Measurements from ENCODE around the gene UGCG.
"Not testable (repeated sequence)": the region's sequence is repeated elsewhere in the genome, so short reads cannot be mapped to it uniquely, and the experiment has no call there.

Gene UGCG

GRCh38 chr9:111891910-111892499 is 4.6 kb upstream of the UGCG start:
- DNase-seq, result peak; percentile 48

- DNase-seq, result no peak
Observed at GRCh38 chr9:111896942-111897600, 457 bp downstream of the UGCG start.

DNA sequence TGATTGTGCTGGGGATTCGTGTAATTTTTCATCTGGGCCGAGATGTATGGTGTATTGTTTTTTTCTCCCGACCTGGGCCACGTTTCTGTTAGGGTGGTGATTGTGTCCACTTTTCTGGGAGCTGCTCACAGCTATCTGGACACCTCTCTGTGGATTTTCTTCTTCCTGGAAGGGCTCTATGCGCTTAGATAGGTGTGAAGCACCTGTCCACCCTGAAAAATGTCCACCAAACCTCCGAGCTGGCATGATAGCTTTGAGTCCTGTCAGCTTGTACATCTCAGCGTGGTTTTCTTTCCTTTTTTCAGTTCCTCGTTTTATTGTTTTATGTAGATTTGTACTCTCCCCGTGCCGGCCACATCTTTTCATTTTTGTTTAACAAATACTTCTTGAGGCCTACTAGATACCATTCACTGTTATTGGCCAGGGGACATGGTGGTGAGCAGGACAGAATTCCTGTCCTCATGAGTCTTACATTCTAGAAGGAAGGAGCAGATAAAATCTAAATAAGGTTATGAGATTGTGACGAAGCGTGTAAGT is 1.1 kb downstream of the UGCG start:
- no peak for DNase-seq

GRCh38 chr9:111898331-111899096 is 1.9 kb downstream of the UGCG start:
- no peak for DNase-seq

- DNase-seq, result no peak
Observed at GRCh38 chr9:111900151-111900857, 3.7 kb downstream of the UGCG start.

GRCh38 chr9:111900858-111901612 is 4.4 kb downstream of the UGCG start:
- no peak for DNase-seq

DNA sequence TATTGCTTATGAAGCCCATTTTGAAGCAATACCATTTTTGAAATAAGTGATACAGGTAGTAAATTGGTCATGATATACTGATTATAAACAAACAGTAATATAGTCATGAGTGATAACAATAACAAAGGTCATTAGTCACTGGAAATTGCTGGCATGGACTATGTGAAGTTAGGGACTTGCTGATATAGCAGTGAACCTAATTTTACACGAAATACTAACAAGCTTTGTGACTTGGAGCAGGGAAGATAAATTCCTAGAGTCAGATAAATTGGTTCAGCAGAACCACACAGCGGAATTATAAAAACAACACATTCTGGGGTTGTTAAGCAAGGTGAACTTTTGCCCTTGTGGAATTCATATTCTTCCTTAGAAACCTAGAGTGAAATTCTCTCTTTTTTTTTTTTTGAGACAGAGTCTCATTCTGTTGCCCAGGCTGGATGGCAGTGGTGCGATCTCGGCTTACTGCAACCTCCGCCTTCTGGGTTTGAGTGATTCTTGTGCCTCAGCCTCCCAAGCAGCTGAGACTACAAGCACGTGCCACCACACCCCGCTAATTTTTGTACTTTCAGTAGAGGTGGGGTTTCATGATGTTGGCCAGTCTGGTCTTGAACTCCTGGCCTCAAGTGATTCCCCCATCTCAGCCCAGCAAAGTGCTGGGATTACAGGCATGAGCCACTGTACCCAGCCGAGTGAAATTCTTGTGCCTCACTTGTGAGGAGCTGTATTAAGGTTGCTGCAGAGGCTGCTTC is 6.0 kb downstream of the UGCG start:
- no peak for DNase-seq

DNA sequence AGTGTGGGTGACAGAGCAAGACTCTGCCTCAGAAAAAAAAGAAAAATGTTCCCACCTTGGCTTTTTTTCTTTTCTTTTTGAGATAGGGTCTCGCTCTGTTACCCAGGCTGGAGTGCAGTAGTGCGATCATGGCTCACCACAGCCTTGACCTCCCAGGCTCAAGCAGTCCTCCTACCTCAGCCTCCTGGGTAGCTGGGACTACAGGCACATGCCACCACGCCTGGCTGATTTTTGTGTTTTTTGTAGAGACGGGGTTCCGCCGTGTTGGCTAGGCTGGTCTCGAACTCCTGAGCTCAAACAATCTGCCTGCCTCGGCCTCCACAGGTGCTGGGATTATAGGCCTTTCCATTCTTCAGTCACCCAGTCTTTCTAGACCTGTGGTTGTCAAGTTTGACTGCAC is 6.9 kb downstream of the UGCG start:
- DNase-seq, result not testable (repeated sequence)

DNA sequence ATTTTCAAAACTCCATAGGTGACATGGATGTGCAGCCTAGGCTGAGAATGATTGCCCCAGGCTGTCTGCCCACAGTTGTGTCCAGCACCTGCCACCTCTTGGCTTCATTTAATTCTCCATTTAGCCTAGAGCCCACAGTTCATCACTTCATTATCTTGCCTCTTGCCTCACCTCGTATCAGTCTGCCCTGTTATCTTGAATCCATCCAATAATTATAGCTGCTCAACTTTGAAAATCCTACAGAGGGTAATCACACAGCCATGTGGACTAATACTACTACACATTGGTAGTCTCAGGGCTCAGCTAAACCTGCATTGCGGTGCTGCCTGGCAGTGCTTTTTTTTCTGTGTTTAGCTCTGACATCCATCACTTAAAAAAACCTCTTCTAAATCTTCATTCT is 7.4 kb downstream of the UGCG start:
- no peak for DNase-seq

GRCh38 chr9:111904891-111905291 is 8.3 kb downstream of the UGCG start:
- DNase-seq, result no peak

DNA sequence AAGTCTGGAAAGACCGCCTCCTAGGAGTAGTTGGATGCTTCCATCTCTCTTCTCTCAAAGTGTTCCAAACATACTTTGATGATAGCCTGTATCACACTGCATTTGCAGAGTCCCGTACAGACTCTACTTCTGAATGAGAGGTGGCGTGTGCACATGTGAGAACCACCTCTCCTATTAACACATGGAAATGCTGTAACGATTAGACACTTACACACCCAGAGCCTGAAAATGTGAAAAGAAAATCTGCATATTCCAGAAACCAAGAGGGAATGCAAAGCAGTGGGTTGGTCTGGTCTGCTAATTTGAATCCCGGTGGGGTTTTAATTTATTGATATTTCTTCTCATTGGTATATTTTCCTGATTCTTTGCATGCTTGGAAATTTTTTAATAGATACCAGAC is 10.5 kb downstream of the UGCG start:
- no peak for DNase-seq

- DNase-seq, result no peak
Observed at GRCh38 chr9:111909444-111909843, 12.8 kb downstream of the UGCG start.

DNA sequence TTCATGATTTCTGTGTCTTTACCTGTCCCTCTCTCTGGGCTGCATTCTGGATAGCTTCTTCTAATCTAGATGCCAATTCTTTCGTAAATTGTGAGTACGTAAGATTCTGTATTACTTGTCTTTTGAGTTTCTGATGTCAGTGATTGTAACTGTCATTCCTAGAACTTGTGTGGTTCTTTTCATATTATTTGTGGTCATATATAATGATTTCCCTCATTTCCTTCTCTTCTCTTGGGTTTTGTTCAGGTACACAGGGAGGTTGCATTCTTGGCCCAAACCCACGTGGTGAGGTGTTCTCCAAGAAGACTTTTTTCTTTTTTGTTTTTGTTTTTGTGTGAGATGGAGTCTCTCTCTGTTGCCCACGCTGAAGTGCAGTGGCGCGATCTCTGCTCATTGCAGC is 13.8 kb downstream of the UGCG start:
- DNase-seq, result no peak

GRCh38 chr9:111913159-111913558 is 16.5 kb downstream of the UGCG start:
- no peak for DNase-seq

DNA sequence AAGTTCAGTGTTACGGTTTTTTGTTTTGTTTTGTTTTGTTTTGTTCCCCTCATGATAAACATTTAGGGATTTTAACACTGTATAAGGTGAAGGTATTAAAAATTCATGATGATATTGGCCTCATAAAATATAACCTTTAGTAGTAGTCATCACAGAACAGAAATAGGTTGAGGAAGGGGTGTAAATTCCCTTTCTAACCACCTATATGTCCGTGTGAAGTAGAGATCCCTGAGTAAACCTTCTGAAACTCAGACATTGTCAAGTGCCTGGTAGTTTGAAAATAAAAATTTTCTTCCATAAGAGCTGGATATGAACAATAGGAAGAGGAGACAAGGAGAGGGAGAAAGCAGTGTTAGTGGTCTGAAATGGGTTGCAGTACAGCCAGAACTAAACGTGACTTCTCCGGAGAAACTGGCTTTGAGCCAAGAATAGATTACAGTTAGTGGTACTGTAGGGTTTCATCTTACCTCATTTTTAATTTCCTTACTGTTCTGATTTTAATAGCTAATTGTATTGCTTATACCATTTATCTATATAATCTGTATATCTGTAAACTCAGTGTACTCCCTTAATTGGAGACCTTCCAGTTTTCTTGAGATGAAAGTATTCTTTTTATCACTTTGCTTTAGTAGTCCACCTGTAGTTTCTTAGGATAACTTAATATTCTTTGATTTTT is 18.3 kb downstream of the UGCG start:
- peak; percentile 13 for DNase-seq

GRCh38 chr9:111915425-111915758 is 18.8 kb downstream of the UGCG start:
- no peak for DNase-seq

GRCh38 chr9:111916234-111916645 is 19.6 kb downstream of the UGCG start:
- no peak for DNase-seq

DNA sequence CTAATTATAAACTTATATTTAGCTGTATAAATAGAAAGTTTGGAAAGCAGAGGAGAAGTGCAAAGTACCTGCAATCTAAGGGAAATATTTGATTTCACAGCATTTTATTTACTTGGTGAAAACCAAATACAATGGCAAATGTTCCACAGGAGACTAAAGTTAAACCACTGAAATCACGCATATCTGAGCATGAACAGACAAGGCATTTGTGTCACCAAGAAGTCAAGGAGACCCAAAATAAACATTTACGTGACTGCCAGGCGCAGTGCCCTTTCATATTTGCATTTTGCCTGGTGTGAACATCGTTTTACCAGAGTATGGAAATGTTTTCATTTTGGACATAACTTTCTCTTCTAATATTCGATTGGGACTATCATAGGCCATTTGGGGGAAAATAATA is 20.6 kb downstream of the UGCG start:
- no peak for DNase-seq

- DNase-seq, result no peak
Observed at GRCh38 chr9:111917980-111918379, 21.4 kb downstream of the UGCG start.

GRCh38 chr9:111919875-111920274 is 23.3 kb downstream of the UGCG start:
- no peak for DNase-seq

DNA sequence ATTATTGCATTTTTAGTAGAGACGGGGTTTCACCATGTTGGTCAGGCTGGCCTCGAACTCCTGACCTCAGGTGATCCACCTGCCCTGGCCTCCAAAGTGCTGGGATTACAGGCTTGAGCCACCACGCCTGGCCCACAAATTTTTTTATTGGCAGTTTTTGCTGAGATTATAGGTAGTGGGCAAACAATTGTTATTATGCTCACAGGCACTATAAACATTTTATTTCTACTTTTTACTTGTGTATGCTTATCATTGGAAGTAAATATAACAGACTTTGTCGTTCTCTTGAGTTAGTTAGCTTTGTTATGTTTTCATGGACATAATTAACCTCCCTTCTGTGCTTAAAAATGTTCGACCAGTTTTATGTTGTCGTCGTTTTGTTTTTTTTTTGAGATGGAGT is 23.9 kb downstream of the UGCG start:
- DNase-seq, result no peak
